ENCODE data around the gene ZNF837.

The ZNF837 gene

DNA sequence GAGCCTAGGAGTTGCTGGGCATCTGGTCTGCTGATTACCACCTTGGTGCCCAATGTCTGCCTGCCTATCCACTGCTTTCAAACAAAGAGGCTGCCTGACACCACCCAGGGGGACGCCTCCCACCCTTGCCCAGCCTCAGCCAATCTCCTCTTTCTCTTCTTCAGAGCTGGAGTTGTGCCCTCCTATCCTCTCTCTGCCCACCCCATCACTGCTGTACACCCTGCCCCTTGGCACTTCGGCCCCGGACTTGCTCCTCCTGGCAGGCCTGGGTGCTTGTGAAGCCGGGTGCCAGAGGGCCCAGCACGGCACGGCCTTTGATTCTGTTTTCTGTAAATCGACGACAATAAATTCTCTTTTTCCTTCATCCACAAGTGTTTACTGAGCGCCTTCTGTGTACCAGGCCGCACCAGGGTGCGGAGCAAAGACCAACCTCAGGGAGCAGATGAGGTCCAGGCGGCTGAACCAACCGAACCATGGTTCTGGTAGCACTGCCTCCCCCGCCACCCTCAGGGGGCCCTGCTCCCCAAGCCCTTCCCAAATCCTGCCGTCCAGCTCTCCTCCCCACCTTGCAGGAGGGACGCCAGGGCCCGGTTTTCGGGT, 19.6 kb upstream of the ZNF837 start:
- TF ChIP-seq, protein P1, sequence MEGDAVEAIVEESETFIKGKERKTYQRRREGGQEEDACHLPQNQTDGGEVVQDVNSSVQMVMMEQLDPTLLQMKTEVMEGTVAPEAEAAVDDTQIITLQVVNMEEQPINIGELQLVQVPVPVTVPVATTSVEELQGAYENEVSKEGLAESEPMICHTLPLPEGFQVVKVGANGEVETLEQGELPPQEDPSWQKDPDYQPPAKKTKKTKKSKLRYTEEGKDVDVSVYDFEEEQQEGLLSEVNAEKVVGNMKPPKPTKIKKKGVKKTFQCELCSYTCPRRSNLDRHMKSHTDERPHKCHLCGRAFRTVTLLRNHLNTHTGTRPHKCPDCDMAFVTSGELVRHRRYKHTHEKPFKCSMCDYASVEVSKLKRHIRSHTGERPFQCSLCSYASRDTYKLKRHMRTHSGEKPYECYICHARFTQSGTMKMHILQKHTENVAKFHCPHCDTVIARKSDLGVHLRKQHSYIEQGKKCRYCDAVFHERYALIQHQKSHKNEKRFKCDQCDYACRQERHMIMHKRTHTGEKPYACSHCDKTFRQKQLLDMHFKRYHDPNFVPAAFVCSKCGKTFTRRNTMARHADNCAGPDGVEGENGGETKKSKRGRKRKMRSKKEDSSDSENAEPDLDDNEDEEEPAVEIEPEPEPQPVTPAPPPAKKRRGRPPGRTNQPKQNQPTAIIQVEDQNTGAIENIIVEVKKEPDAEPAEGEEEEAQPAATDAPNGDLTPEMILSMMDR (conservative IDR thresholded peaks at IDR 0.05), result no peak
- peak overlapping the region; percentile 76 for H3K27ac ChIP-seq

DNA sequence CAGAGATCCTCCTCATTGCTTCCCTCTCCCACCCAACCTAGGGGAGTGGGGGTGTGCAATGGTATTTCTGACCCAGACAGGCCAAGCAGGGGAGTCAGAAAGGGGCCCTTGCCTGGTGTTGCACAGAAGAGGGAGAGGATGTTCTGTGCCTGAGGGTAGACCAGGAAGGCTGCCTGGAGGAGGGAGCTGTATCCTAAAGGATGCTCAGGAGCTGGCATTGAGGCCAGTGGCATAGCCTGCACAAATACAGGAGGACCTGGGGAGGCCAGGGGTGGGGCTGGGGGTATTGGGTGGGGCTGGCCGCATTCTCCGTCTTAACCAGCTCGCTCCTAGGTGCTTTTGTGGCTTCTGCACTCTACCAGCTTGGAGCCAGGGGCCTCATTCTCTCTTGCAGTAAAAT, 19.1 kb upstream of the ZNF837 start:
- peak overlapping the region; percentile 76; the same call in 1 of the 2 replicates for H3K27ac ChIP-seq
- TF ChIP-seq, protein P1 (conservative IDR thresholded peaks at IDR 0.05), result no peak

DNA sequence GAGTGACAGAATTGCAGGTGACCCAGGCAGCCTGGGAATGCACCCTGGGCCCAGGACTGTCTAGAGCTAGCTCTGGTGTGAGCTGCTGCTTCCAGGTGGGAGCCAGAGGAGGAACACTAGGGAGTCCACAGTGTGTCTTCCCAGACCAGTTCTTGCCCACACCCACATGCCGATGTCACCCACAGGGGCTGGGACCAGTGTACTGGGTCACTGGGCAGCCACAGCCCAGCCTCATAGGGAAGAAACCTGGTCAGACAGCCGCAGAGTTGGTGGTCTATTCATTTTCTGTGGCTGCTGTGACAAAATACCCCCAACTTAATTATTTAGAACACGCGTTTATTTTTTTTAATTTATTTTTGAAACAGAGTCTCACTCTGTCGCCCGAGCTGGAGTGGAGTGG, 17.7 kb upstream of the ZNF837 start:
- no peak overlapping the region for H3K27ac ChIP-seq
- TF ChIP-seq, protein P1 (conservative IDR thresholded peaks at IDR 0.05), result no peak

DNA sequence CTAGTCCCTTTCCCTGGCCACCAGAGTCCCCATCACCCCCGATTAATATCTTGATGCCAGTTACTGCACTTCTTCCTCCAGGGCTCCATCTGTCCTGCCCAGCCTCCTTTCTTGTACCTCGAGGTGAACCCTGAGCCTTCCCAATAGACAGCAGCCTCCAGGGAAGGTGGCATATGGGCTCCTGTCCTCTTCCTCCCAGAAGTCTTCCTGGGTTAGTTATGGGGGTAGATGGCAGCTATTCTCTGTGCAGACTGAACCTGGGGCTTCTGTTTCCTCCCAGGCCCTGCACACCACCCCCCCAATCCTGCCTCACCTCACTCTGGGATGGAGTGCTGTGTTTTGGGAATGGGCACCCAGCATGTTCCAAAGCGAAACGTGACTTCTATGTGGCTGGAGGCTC, 17.3 kb upstream of the ZNF837 start:
- no peak overlapping the region for H3K27ac ChIP-seq
- TF ChIP-seq, protein P1 (conservative IDR thresholded peaks at IDR 0.05), result no peak

DNA sequence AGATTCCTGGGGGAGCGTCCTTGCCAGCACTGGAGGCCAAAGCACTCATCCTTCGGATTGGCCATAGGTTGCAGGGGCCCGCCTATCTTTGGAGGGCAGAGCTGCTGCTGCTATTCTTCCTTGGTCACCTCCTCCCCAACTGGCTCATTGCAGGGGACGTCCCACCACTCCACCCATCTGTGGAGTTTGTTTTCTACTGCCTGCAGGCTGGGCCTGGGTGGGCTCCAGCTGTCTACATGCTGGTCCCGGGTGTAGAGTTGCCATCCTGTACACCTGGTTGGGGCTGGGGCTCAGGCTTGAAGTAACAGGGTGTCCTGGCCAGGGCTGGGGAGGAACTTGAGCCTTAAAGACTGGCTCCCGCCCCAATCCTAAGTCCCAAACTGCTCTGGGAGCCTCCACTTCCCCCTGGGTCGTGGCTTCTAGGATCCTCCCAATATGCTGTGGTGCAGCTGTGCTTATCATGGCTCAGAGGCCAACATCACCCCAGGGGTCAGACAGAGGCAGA, 16.8 kb upstream of the ZNF837 start:
- TF ChIP-seq, protein P1 (conservative IDR thresholded peaks at IDR 0.05), result no peak

DNA sequence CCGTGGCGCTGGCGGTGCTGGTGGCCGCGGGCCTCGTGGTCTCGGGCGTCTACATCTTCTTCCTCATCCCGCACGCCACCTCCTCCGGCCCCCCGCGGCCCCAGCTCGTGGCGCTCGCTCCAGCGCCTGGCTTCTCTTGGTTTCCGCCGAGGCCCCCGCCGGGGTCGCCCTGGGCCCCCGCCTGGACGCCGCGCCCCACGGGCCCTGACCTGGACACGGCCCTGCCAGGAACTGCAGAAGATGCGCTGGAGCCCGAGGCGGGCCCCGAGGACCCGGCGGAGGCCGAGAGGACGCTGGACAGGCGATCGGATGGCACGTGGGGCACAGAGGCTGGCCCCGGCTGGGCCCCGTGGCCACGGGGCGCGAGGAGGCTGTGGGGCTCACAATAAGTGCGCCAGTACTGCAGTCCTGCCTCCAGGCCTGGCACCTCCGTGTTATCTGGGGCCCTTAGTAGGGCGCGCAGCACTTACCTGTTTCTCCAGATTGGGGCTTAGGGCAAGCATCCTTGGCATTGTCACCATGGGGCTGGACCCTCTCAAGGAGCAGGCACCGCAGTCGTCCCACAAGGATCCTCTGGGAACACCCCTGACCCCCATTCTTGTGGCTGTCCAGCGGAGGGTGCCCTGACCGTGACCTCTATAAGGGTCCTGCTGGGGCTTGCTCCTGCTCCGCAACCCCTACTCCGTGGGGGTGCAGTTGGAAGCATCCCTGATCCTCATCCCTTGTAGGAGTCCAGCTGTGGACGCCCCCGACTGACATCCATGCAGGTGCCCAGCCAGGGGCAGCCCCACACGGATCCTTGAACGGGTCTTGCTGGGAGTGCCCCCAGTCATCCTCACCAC, 16.1 kb upstream of the ZNF837 start:
- H3K27ac ChIP-seq, result no peak overlapping the region
- TF ChIP-seq, protein P1 (conservative IDR thresholded peaks at IDR 0.05), result no peak

More for the DNA sequence above, 16.8 kb upstream of the ZNF837 start:
- H3K27ac ChIP-seq, result no peak overlapping the region

DNA sequence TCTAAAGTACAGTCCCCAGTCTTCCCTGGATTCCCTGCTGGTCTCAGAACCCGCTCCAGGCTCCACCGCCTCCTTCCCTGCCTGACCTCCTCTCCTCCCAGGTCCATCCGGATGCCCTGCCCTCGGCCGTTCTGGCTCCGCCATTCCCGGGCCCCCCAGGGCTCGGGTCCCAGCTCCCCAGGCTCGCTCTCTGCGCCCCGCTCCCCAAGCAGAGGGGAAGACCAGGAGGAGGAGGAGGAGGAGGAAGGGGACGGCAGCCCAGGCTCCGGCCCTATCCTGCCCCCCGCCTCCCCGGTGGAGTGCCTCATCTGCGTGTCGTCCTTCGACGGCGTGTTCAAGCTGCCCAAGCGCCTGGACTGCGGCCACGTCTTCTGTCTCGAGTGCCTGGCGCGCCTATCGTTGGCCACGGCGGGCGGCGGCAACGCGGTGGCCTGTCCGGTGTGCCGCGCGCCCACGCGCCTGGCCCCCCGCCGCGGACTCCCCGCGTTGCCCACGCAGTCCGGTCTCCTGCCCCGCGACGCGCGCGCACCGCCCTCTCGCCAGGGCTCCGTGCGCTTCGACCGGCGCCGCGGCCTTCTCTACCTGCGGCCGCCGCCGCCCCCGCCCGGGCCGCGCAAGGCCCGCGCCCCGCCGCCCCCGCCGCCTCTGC, 15.3 kb upstream of the ZNF837 start:
- H3K27ac ChIP-seq, result peak overlapping the region; percentile 28
- TF ChIP-seq, protein P1 (conservative IDR thresholded peaks at IDR 0.05), result no peak

All from VCaP (cell line).